ENCODE data around the gene ANKFY1. TPM values are rescaled to one million over a fixed set of nuclear protein-coding genes. Genes with fewer than 3 reads are reported as not detected.

ANKFY1 gene
- total RNA-seq, 1 experiment from 2014 or later = 38.9 TPM

DNA sequence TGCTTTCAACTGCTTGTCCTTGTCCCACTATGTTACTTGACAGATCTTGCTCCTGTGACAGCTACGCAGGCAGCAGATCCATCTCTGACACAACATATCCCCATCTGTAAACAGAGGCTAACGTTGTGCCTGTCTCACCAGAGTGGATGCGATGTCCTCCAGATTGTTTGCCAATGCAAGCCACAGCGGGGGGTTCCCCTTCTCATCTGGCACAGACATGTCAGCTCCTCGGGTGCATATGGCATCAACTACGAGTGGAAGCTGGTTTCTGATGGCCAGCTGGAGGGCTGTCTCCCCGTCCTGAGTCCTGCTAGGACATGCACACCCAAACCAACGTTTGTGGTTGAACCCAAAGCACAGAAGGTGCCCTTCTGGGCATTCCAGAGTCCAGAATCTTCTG is 81.7 kb downstream of the ANKFY1 start:
- H3K4me1 ChIP-seq (ENCODE audit: control insufficient read depth in 1 of 2, insufficient read depth in 2 of 2, low read length in 2 of 2) = no peaks in the 10 kb centered on the region
- intact Hi-C loops (cut with micrococcal nuclease) = no loop called here

More for the DNA sequence above, 81.7 kb downstream of the ANKFY1 start:
- Histone ChIP-seq H3K27me3 (ENCODE audit: insufficient read depth, low read length) (no peaks in the 10 kb centered on the region), H3K9ac (ENCODE audit: low read length) (no peak overlapping the region), H4K20me1 (ENCODE audit: insufficient read depth) (no peaks in the 10 kb centered on the region), H3K79me2 (ENCODE audit: insufficient read depth, low read length) (no peaks in the 10 kb centered on the region), H3K4me2 (ENCODE audit: low read length) (no peak overlapping the region), H3K27ac (ENCODE audit: low read depth, low read length) (no peak overlapping the region), H3K9me3 (ENCODE audit: control insufficient read depth in 1 of 2, insufficient read depth in 1 of 2, low read depth in 1 of 2, low read length in 2 of 2) (no peaks in the 10 kb centered on the region), H3K36me3 (ENCODE audit: control insufficient read depth in 1 of 2, insufficient read depth in 2 of 2, low read length in 2 of 2) (peaks cover 35 to 39% of the 10 kb centered on the region in 2 experiments), H3K9me2 (ENCODE audit: insufficient read depth) (no peaks in the 10 kb centered on the region), H2AFZ (ENCODE audit: low read depth, low read length, poor library complexity, severe bottlenecking) (no peak overlapping the region), H3K4me3 (replicated peaks in 1 of 2; ENCODE audit: low read depth in 1 of 2, low read length in 2 of 2) (no peak overlapping the region)
- BruUV-seq (replicated peaks) = no TSS peak
- ChIA-PET RAD21 (ENCODE audit: low non-redundant PET in 1 of 2, low total read pairs in 2 of 2, uncharacterized antibody in 2 of 2, unreplicated experiment in 2 of 2) (no interaction called here), POLR2A (no interaction called here), CTCF (interaction anchor here (1.4 kb wide), 1 partner anchor 18 kb away, joined by 5 read pairs; no protein-coding TSS in a partner anchor)
- TF ChIP-seq EZH2phosphoT487 (IDR thresholded peaks at IDR 0.05; ENCODE audit: borderline replicate concordance) = no peak
- TF ChIP-seq ZFX (IDR thresholded peaks at IDR 0.05) = no peak
- TF ChIP-seq EGR1 (IDR thresholded peaks at IDR 0.05; ENCODE audit: low read depth) = no peak
- TF ChIP-seq ZNF274 (IDR thresholded peaks at IDR 0.05; ENCODE audit: low read depth, low read length) = no peak
- no peak for TF ChIP-seq CBX3 (IDR thresholded peaks at IDR 0.05; ENCODE audit: low read depth)
- TF ChIP-seq POLR2A (IDR thresholded peaks at IDR 0.05; ENCODE audit: borderline replicate concordance, extremely low read depth, insufficient read depth, insufficient read length) = no peak
- TF ChIP-seq, protein P1, sequence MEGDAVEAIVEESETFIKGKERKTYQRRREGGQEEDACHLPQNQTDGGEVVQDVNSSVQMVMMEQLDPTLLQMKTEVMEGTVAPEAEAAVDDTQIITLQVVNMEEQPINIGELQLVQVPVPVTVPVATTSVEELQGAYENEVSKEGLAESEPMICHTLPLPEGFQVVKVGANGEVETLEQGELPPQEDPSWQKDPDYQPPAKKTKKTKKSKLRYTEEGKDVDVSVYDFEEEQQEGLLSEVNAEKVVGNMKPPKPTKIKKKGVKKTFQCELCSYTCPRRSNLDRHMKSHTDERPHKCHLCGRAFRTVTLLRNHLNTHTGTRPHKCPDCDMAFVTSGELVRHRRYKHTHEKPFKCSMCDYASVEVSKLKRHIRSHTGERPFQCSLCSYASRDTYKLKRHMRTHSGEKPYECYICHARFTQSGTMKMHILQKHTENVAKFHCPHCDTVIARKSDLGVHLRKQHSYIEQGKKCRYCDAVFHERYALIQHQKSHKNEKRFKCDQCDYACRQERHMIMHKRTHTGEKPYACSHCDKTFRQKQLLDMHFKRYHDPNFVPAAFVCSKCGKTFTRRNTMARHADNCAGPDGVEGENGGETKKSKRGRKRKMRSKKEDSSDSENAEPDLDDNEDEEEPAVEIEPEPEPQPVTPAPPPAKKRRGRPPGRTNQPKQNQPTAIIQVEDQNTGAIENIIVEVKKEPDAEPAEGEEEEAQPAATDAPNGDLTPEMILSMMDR (IDR thresholded peaks at IDR 0.05 in 2 of 3, conservative IDR thresholded peaks at IDR 0.05 in 1 of 3; ENCODE audit: borderline replicate concordance in 1 of 3, insufficient read depth in 1 of 3, low read depth in 2 of 3, low read length in 2 of 3) = no peak
- TF ChIP-seq, protein P2, sequence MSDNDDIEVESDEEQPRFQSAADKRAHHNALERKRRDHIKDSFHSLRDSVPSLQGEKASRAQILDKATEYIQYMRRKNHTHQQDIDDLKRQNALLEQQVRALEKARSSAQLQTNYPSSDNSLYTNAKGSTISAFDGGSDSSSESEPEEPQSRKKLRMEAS (IDR thresholded peaks at IDR 0.05) = no peak
- TF ChIP-seq RAD21 (IDR thresholded peaks at IDR 0.05; ENCODE audit: low read depth) = no peak
- TF ChIP-seq TCF7L2 (IDR thresholded peaks at IDR 0.05; ENCODE audit: borderline replicate concordance, extremely low read depth, insufficient read depth, insufficient read length) = no peak
- TF ChIP-seq SRF (IDR thresholded peaks at IDR 0.05; ENCODE audit: low read depth) = no peak
- TF ChIP-seq, protein P3, sequence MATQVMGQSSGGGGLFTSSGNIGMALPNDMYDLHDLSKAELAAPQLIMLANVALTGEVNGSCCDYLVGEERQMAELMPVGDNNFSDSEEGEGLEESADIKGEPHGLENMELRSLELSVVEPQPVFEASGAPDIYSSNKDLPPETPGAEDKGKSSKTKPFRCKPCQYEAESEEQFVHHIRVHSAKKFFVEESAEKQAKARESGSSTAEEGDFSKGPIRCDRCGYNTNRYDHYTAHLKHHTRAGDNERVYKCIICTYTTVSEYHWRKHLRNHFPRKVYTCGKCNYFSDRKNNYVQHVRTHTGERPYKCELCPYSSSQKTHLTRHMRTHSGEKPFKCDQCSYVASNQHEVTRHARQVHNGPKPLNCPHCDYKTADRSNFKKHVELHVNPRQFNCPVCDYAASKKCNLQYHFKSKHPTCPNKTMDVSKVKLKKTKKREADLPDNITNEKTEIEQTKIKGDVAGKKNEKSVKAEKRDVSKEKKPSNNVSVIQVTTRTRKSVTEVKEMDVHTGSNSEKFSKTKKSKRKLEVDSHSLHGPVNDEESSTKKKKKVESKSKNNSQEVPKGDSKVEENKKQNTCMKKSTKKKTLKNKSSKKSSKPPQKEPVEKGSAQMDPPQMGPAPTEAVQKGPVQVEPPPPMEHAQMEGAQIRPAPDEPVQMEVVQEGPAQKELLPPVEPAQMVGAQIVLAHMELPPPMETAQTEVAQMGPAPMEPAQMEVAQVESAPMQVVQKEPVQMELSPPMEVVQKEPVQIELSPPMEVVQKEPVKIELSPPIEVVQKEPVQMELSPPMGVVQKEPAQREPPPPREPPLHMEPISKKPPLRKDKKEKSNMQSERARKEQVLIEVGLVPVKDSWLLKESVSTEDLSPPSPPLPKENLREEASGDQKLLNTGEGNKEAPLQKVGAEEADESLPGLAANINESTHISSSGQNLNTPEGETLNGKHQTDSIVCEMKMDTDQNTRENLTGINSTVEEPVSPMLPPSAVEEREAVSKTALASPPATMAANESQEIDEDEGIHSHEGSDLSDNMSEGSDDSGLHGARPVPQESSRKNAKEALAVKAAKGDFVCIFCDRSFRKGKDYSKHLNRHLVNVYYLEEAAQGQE (IDR thresholded peaks at IDR 0.05; ENCODE audit: low read depth) = no peak
- no peak for TF ChIP-seq FOSL1 (IDR thresholded peaks at IDR 0.05; ENCODE audit: low read depth)
- TF ChIP-seq EZH2 (IDR thresholded peaks at IDR 0.05) = no peak
- no peak for TF ChIP-seq SP1 (IDR thresholded peaks at IDR 0.05; ENCODE audit: low read depth)
- no peak for TF ChIP-seq CEBPB (IDR thresholded peaks at IDR 0.05; ENCODE audit: low read depth)
- DNase-seq (ENCODE audit: low read depth, low spot score) (no peak), ATAC-seq (no peak)

Measured in HCT116 (cell line).